Left forelimb (tissue), 1 donor: Measurements from ENCODE around the gene CDKAL1.
"Not testable (repeated sequence)": the region's sequence is repeated elsewhere in the genome, so short reads cannot be mapped to it uniquely, and the experiment has no call there.

Experiments used
- DNase-seq: peaks from one replicate; pipeline ENCODE4 v3.0.0-alpha.2; 2018; ENCODE audit warnings: low spot score

The CDKAL1 gene

GRCh38 chr6:20744911-20745557, 210.8 kb downstream of the CDKAL1 start:
- DNase-seq: no peak

DNA sequence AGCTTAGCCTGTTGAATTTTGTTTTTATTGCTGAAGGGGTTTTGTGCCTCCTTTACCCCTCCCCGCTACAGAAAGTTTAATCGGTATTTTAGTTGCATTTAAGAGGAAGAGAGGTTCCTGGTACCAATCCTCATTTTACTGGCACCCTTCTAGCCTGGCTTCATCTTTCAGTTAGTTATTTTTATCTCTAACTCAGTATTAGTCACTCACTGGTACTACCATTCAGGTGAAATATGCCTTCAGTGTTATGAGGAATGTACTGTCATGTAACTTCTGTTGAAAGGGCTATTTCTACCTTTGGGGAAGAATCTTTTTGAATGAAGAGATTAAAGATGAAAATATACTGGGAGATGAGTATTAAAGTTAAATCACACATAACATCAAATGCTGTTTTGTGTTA, 211.8 kb downstream of the CDKAL1 start:
- DNase-seq: no peak

- DNase-seq: no peak
Measured at GRCh38 chr6:20746805-20747558, 212.7 kb downstream of the CDKAL1 start.

GRCh38 chr6:20747991-20748390, 213.7 kb downstream of the CDKAL1 start:
- no peak for DNase-seq

GRCh38 chr6:20751293-20751935, 217.2 kb downstream of the CDKAL1 start:
- DNase-seq: no peak

- DNase-seq: no peak
Measured at GRCh38 chr6:20755631-20756030, 221.4 kb downstream of the CDKAL1 start.

DNA sequence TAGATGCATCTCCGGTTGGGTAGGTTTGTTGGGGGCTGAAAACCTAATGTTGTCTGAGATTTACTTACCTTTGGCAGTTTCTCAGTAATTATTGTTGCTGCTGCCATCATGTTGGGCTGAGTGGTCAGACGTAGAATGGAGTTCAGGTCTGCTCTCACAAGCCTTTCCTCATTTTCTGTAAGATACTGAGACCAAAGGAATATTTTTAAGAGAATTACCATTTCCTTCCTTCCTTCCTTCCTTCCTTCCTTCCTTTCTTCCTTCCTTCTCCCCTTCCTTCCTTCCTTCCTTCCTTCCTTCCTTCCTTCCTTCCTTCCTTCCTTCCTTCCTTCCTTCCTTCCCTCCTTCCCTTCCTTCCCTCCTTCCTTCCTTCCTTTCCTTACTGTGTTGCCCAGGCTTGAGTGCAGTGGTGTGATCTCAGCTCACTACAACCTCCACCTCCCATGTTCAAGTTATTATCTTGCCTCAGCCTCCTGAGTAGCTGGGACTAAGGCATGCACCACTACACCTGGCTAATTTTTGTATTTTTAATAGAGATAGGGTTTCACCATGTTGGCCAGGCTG, 222.4 kb downstream of the CDKAL1 start:
- not testable (repeated sequence) for DNase-seq

DNA sequence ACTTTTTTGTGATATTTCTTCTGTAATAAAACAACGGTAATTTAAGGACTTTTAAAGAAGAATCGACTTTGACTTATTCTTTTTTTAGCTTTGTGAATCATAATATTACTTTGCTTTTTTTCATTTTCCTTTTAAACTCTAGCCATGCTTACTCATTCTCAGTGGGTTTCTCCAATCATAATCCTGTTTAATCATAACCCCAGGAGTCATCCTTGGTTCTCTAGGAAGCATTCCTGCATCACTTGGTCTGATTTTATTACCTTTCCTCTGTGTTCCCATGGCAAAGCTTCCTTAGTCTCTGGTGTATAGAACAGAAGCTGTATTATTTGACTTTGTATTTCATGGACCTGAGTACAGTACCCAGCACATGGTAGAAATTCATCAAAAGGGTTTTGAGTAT, 223.5 kb downstream of the CDKAL1 start:
- no peak for DNase-seq

GRCh38 chr6:20763296-20763695, 229.0 kb downstream of the CDKAL1 start:
- no peak for DNase-seq

DNA sequence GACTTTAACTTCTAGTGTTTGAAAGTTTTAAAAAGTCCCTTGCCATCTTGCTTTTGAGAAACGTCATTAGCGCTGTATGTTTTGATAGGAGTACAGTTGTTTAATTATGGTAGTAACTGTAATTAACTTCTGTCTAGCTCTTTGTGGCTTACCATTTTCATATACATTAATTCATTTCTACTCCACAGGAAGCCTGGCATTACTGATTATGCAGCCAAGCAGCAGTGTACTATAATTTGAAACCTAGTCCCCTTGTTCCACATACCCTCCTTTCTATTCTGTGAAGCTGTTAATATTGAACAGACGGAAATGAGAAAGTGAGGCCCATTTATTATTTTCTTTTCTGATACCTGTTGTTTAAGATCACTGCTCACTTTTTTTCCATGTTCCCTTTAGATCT, 235.4 kb downstream of the CDKAL1 start:
- DNase-seq: no peak

DNA sequence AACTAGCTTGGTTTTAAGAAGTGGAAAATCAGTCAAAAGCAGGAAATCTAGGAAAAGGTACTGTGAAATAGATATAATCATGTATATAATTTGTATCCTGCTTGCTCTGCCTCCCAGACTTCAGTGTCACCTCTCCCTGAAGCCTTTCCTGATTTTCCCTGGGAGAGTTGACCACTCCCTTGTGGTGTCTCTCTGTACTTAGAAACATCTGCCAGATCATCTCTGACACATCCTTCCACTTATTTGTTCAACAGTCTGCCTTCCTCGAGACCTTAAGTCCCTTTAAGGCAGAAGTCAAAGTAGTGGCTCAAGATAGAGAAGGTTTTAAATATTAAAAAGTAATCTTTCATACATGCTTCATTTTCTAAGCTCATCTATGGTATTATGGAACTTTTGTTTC, 236.5 kb downstream of the CDKAL1 start:
- no peak for DNase-seq

GRCh38 chr6:20771409-20771808, 237.2 kb downstream of the CDKAL1 start:
- no peak for DNase-seq

GRCh38 chr6:20773822-20774221, 239.6 kb downstream of the CDKAL1 start:
- no peak for DNase-seq

DNA sequence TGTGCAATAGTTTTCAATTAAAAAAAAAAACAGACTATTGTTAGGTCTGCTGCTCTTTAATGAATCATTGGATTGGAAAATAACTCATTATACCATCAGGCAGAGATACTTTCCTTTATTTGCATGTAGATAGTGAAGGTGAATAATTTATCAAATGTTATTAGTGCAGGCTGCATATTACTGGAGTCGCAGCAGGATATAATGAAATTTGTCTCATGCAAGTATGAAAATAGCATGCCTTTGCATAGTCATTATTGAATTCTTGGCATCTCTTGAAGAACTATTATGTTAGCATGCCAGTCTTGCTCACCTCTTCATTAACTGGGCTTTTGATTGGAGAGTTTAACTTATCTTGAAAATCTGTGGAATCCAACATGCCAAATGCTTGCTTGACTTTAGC, 241.7 kb downstream of the CDKAL1 start:
- no peak for DNase-seq

DNA sequence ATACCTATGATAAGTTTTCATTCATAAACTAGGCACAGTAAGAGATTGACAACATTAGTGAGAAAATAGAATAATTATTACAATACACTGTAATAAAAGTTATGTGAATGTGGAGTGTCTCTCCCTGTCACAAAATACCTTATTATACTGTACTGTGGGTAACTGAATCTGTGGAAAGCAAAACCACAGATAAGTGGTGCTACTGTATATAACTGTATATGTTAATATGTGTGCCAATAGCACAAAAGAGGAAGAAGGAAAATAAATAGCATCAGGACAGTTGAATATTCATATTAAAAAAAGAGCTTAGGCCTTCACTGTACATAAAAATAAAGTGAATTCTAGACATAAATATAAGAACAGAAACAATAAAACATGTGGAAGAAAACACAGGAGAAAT, 243.5 kb downstream of the CDKAL1 start:
- DNase-seq: no peak

- no peak for DNase-seq
Measured at GRCh38 chr6:20778459-20778858, 244.2 kb downstream of the CDKAL1 start.

DNA sequence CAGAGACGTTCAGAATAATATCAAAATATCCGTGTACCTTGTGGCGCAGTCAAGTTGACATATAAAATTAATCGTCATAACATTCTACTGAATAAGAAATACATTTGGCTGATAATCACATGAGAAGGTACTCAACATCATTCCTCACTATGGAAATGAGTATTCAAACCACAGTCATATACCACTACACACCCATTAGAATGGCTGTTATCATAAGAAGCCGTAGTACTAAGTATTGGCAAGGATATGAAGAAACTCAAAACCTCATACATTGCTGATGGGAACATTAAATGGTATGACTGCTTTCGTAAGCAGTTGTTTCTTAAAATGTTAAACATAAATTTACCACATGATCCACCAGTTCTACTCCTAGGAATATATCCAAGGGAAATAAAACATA, 244.7 kb downstream of the CDKAL1 start:
- no peak for DNase-seq

GRCh38 chr6:20789162-20789561, 254.9 kb downstream of the CDKAL1 start:
- DNase-seq: no peak

GRCh38 chr6:20790032-20790791, 256.0 kb downstream of the CDKAL1 start:
- no peak for DNase-seq

GRCh38 chr6:20791074-20791473, 256.8 kb downstream of the CDKAL1 start:
- no peak for DNase-seq

- DNase-seq: no peak
Measured at GRCh38 chr6:20791944-20792343, 257.7 kb downstream of the CDKAL1 start.

DNA sequence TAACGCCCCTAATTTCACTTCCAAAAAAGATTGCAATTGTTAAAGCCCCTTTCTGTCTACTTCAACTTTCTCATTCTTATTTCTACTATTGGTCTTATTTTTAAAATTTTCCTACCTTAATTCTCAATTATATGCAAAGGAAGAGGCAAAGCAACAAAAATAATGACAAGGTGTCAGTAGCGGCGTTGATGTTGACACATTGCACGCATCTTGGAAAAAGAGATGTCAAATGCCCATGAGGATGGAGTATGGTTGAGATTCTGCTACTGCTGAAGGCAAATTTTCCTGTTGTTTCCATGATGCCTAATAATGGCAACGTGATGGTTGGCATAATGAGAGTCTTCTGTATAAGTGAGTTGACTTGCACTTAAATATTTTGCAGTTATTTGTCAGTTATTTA, 258.9 kb downstream of the CDKAL1 start:
- DNase-seq: no peak
